ENCODE results near the gene TMPRSS7.

TMPRSS7 gene

DNA sequence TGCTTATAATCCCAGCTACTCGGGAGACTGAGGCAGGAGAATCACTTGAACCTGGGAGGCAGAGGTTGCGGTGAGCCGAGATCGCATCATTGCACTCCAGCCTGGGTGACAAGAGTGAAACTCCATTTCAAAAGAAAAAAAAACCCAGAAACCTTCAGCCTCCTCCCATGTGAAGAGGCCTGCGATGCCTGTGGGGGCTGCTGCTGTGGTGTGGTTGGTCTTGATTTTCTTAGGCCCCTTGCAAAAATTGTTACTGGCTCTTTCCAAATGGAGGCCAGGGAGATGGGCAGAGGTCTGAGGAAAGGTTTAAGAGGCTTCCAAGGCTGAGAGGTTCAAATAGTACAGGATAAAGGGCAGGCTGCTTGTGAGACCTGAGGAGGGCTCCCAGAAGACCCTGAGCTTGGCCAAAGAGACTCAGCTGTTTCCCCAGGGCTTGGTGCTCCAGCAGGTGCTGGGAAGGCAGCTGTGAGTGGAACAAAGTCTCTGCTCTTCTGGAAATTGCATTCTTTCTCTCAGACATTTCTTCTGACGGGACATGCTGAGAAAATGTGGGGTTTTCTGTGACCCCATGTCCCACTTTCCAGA lies 80.1 kb downstream of the TMPRSS7 start:
- peak; percentile 62 for DNase-seq (ENCODE audit: extremely low read depth, insufficient read length)
- Histone ChIP-seq H3K4me3 (replicated peaks; ENCODE audit: low read depth, low read length) (no peak overlapping the region), H3K27me3 (replicated peaks; ENCODE audit: control insufficient read depth, insufficient read depth, low read length) (no peaks in the 10 kb centered on the region), H3K36me3 (ENCODE audit: control insufficient read depth, insufficient read depth, low read length) (no peaks in the 10 kb centered on the region)
- TF ChIP-seq, protein P1, sequence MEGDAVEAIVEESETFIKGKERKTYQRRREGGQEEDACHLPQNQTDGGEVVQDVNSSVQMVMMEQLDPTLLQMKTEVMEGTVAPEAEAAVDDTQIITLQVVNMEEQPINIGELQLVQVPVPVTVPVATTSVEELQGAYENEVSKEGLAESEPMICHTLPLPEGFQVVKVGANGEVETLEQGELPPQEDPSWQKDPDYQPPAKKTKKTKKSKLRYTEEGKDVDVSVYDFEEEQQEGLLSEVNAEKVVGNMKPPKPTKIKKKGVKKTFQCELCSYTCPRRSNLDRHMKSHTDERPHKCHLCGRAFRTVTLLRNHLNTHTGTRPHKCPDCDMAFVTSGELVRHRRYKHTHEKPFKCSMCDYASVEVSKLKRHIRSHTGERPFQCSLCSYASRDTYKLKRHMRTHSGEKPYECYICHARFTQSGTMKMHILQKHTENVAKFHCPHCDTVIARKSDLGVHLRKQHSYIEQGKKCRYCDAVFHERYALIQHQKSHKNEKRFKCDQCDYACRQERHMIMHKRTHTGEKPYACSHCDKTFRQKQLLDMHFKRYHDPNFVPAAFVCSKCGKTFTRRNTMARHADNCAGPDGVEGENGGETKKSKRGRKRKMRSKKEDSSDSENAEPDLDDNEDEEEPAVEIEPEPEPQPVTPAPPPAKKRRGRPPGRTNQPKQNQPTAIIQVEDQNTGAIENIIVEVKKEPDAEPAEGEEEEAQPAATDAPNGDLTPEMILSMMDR (IDR thresholded peaks at IDR 0.05; ENCODE audit: insufficient read depth, low read length, poor library complexity, severe bottlenecking) = no peak

DNA sequence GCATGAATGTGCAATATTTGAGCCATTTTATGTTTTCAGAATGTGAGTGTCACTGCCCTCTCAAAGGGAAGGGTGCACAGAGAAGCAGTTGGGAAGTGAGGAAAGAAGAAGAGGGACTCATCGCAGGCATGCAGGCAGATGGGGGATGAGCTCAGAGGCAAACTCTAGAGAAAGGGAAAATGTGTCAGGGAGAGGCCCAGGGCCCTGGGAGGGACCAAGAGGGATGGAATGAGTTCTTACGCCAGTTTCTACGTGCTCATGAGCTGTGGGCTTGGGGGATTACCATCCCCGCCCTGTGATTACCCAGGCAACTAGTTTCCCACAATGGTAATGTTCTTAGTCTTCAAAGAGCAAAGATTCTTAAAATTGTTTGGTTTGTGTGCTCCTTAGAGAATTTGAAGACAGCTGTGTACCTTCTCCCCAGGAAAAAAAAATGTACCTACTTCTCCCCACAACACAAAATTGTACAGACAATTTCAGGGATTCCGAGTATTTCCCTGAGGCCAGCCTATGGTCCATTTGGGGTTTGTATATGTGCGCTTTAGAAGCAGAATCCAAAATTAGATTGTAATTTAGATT lies 80.7 kb downstream of the TMPRSS7 start:
- Histone ChIP-seq H3K4me3 (replicated peaks; ENCODE audit: low read depth, low read length) (no peak overlapping the region; the same call in 1 of the 2 replicates), H3K36me3 (ENCODE audit: control insufficient read depth, insufficient read depth, low read length) (no peaks in the 10 kb centered on the region), H3K27me3 (replicated peaks; ENCODE audit: control insufficient read depth, insufficient read depth, low read length) (no peaks in the 10 kb centered on the region)
- TF ChIP-seq, protein P1 (IDR thresholded peaks at IDR 0.05; ENCODE audit: insufficient read depth, low read length, poor library complexity, severe bottlenecking) = no peak
- peak; percentile 69 for DNase-seq (ENCODE audit: extremely low read depth, insufficient read length)

DNA sequence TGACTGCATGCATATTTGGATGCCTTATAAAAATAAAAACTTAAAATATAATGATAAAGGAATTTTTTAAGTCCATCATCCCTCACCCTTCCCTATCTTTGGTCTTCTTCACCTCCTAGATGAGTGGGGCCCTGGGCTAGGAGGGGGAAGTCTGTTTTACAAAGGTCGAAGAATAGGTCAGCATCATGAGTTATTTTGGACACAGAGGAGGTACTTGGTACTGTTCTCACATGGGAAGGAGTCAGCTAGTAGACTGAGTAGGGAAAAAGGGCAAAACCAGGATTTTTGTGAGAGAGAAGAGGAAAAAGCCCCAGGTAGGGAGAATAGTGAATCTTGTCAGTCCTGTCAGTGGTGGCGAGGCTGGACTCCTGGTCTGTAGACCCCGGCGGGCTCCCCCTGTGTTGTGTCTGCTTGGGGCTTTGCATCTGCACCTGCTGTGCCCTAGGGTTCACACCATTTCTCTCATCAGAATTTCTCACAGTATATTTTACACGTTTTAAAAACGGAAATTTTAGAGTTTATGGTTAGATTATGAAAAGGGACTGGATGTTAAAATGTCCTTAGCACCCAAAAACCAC lies 81.4 kb downstream of the TMPRSS7 start:
- no peaks in the 10 kb centered on the region for H3K36me3 ChIP-seq (ENCODE audit: control insufficient read depth, insufficient read depth, low read length)

DNA sequence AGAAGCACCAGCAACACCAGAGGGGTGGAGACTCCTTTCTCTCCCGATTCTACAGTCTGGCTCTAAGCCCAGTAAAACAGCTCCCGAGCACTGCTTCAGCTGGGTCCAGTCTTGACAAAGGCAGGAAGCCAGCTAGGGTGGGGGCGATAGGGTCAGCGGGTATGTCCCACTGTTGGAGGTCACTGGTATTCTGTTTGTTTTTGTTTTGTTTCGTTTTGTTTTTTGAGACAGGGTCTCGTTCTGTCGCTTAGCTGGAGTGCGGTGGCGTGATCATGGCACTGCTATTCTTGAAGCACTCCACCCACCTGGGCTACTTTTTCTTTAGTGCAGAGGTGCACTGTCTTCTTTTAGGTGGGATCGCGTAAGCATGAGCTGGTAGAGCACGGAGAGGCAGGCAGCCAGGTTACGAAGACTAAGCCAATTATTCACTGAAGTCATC lies 82.2 kb downstream of the TMPRSS7 start:
- Histone ChIP-seq H3K4me3 (replicated peaks; ENCODE audit: low read depth, low read length) (peak overlapping the region; percentile 36), H3K36me3 (ENCODE audit: control insufficient read depth, insufficient read depth, low read length) (peaks cover 5% of the 10 kb centered on the region), H3K27me3 (replicated peaks; ENCODE audit: control insufficient read depth, insufficient read depth, low read length) (no peaks in the 10 kb centered on the region)
- TF ChIP-seq, protein P1 (IDR thresholded peaks at IDR 0.05; ENCODE audit: insufficient read depth, low read length, poor library complexity, severe bottlenecking) = no peak
- DNase-seq (ENCODE audit: extremely low read depth, insufficient read length) = no peak

More for the DNA sequence above, 81.4 kb downstream of the TMPRSS7 start:
- DNase-seq (ENCODE audit: extremely low read depth, insufficient read length) = no peak
- peak overlapping the region; percentile 32; the same call in 1 of the 2 replicates for H3K4me3 ChIP-seq (replicated peaks; ENCODE audit: low read depth, low read length)
- no peaks in the 10 kb centered on the region for H3K27me3 ChIP-seq (replicated peaks; ENCODE audit: control insufficient read depth, insufficient read depth, low read length)
- TF ChIP-seq, protein P1 (IDR thresholded peaks at IDR 0.05; ENCODE audit: insufficient read depth, low read length, poor library complexity, severe bottlenecking) = no peak

DNA sequence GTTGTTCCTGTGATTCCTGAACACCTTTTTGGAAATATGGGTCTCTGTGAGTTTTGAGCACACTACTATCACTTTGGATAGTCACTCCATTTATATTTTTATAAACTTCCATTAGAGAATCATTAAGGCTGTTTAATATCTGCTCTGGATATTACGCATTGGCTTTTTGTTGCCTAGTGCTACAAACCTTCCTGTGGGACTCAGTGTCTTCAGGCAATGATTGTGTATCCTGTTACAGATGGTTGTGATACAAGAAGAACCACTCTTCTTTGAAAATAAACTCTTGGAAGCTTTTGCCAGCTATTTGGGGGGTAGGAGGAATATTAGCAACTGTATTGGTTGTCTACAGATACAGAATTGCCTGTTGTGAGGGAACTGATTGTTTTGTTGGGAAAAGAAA lies 82.9 kb downstream of the TMPRSS7 start:
- peaks cover 5% of the 10 kb centered on the region for H3K36me3 ChIP-seq (ENCODE audit: control insufficient read depth, insufficient read depth, low read length)
- H3K4me3 ChIP-seq (replicated peaks; ENCODE audit: low read depth, low read length) = no peak overlapping the region
- TF ChIP-seq, protein P1 (IDR thresholded peaks at IDR 0.05; ENCODE audit: insufficient read depth, low read length, poor library complexity, severe bottlenecking) = no peak
- DNase-seq (ENCODE audit: extremely low read depth, insufficient read length) = no peak
- no peaks in the 10 kb centered on the region for H3K27me3 ChIP-seq (replicated peaks; ENCODE audit: control insufficient read depth, insufficient read depth, low read length)
